Suprapubic skin (tissue), 4 donors: ENCODE measurements around the gene PTPRD. TPM values are rescaled to one million over a fixed set of nuclear protein-coding genes. Genes with fewer than 3 reads are reported as not detected.

Experiments used
- DNase-seq, 2 donors: peaks; one replicate each; pipeline ENCODE4 v3.0.0-alpha.2; 2019; ENCODE audit warnings: low spot score in 2 of 2
- H3K27ac ChIP-seq: fragments of 200-600 bp; sonication (generic); one replicate; pipeline ENCODE4 v1.5.1; 2019
- H3K27me3 ChIP-seq: fragments of 200-600 bp; sonication (generic); one replicate; pipeline ENCODE4 v1.5.1; 2019
- H3K36me3 ChIP-seq: fragments of 200-600 bp; sonication (generic); one replicate; pipeline ENCODE4 v1.5.1; 2019
- H3K4me1 ChIP-seq: fragments of 200-600 bp; sonication (generic); one replicate; pipeline ENCODE4 v1.5.1; 2019
- H3K4me3 ChIP-seq: fragments of 200-600 bp; sonication (generic); one replicate; pipeline ENCODE4 v1.5.1; 2019; ENCODE audit warnings: mild to moderate bottlenecking
- H3K9me3 ChIP-seq: fragments of 200-600 bp; sonication (generic); one replicate; pipeline ENCODE4 v1.5.1; 2019
- EP300 ChIP-seq: sonication (generic); formaldehyde crosslinking; IDR thresholded peaks from one replicate; pipeline ENCODE4 v1.6.1; 2017; ENCODE audit warnings: antibody characterized with exemption
- POLR2A ChIP-seq, 2 donors: fragments of 450-650 bp; IDR thresholded peaks; one replicate each; pipeline ENCODE4 v1.6.1; 2017; ENCODE audit warnings: antibody characterized with exemption in 2 of 2, mild to moderate bottlenecking in 2 of 2, moderate library complexity in 2 of 2
- POLR2AphosphoS5 ChIP-seq, 3 donors: sonication (generic); formaldehyde crosslinking; IDR thresholded peaks; one replicate each; pipeline ENCODE4 v1.6.1; 2017; ENCODE audit warnings: antibody characterized with exemption in 3 of 3
- WGBS: methylation state at CpG from one replicate; pipeline ENCODE4 v1.1.5; 2018; 5-methylcytosine and 5-hydroxymethylcytosine counted together
- total RNA-seq, 4 donors: library from RNA; depleted of rRNA; stranded (reverse); fragments of >200 nt; gene quantifications; one replicate each; pipeline ENCODE4 v1.1.0, GENCODE V29; 2016
- TF ChIP-seq, protein P1 (sequence below), 2 donors: fragments of 200-600 bp in 1 of 2; fragments of 450-650 bp in 1 of 2; sonication (generic) in 1 of 2; IDR thresholded peaks; one replicate each; pipeline ENCODE4 v1.5.1; 2016 to 2019; ENCODE audit warnings: antibody characterized with exemption in 2 of 2, mild to moderate bottlenecking in 1 of 2, moderate library complexity in 1 of 2

PTPRD gene
- total RNA-seq, 4 donors from 2014 or later: 0.49 to 3.3 (median 2.5) TPM

DNA sequence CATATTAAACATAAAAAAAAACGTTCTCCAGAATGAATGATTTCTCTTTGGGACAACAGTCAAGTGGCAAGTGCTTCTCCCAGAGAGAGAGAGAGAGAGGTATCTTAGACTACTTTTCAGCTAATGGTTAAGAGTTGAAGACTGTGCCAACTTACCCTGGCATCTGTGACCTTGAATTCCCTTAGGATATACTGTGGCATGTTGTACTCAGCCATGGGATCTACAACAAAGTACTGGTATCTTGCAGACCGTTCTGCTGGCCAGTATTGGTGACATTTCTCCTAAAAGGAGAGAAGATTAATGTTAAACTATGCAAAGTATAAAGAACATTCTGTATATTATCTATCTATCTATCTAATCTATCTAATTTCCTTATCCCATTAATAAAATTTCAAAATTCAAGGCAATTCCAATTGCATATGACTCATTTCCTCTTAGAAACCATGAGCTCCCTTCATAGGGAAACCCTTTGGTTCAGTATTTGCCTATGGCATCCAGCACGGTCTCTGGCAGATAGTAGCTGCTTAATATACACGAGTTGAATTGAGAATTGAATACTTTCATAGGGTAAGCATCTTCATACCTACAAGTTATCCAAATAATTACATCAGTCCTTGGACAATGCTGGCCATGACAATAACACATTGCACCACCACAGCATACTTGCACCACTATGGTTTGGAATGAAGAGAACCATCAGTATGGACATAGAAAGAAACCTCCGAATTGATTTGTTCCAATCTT, 2273.9 kb downstream of the PTPRD start:
- H3K27ac ChIP-seq: no peak overlapping the region

DNA sequence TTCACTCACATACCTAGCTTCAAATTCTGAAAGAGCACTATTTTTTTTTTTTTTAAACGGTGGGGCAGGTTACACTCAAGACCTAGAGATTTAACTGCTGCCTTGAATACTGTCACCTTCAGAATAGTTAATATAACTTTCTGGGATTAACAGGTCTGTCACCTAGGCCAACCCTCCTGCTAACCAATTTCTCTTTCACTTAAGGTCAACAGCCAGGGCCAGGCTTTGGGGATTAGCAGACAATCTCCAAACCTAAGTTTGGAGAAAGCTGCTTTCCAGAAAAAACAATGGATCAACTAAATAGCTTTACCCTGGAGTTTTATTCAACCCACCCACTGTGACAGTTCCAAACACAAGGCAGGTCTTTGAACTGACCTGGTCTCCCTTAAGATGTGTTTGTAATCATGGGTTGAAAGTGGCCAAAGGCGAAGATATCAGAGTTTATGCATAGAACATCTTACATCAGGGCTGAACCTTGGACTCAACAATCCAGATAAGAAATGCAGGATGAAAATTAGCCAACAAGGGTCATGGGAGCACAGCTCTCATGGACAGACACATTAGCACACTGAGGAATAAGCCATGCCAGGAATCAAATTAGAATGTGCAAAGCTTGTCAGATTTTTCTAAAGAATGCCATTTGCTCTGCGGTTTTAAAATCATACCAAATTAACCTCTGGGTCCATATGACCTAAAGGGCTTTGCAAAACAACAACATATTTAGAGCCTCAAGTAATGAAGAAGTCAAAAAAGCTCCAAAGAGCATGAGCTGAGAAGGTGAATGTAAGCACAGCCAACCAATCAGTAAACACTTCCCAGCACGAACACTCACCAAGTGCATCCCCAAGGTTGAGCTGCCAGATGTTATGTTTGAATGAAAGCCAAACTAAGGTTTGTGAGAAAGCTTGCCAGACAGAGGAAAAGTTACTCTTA, 2274.7 kb downstream of the PTPRD start:
- 65% methylated on average over 4 of the region's 4 CpGs for WGBS
- TF ChIP-seq EP300 (no peak), POLR2A (IDR thresholded peaks at IDR 0.05) (no peak), POLR2AphosphoS5 (IDR thresholded peaks at IDR 0.05) (no peak)
- TF ChIP-seq, protein P1, sequence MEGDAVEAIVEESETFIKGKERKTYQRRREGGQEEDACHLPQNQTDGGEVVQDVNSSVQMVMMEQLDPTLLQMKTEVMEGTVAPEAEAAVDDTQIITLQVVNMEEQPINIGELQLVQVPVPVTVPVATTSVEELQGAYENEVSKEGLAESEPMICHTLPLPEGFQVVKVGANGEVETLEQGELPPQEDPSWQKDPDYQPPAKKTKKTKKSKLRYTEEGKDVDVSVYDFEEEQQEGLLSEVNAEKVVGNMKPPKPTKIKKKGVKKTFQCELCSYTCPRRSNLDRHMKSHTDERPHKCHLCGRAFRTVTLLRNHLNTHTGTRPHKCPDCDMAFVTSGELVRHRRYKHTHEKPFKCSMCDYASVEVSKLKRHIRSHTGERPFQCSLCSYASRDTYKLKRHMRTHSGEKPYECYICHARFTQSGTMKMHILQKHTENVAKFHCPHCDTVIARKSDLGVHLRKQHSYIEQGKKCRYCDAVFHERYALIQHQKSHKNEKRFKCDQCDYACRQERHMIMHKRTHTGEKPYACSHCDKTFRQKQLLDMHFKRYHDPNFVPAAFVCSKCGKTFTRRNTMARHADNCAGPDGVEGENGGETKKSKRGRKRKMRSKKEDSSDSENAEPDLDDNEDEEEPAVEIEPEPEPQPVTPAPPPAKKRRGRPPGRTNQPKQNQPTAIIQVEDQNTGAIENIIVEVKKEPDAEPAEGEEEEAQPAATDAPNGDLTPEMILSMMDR (IDR thresholded peaks at IDR 0.05): no peak
- H3K36me3 ChIP-seq: no peaks in the 10 kb centered on the region
- H3K27me3 ChIP-seq: no peaks in the 10 kb centered on the region
- no peaks in the 10 kb centered on the region for H3K9me3 ChIP-seq
- no peaks in the 10 kb centered on the region for H3K4me1 ChIP-seq
- no peak for DNase-seq
- no peak overlapping the region for H3K4me3 ChIP-seq
- no peak overlapping the region for H3K27ac ChIP-seq

More for the DNA sequence above, 2273.9 kb downstream of the PTPRD start:
- TF ChIP-seq, protein P1 (IDR thresholded peaks at IDR 0.05): no peak
- TF ChIP-seq EP300: no peak
- no peak for TF ChIP-seq POLR2A (IDR thresholded peaks at IDR 0.05)
- no peak for TF ChIP-seq POLR2AphosphoS5 (IDR thresholded peaks at IDR 0.05)
- no peak for DNase-seq
- H3K4me3 ChIP-seq: no peak overlapping the region
- H3K9me3 ChIP-seq: no peaks in the 10 kb centered on the region
- no peaks in the 10 kb centered on the region for H3K36me3 ChIP-seq
- no peaks in the 10 kb centered on the region for H3K27me3 ChIP-seq
- H3K4me1 ChIP-seq: no peaks in the 10 kb centered on the region
- 44% methylated on average over 5 of the region's 5 CpGs for WGBS

DNA sequence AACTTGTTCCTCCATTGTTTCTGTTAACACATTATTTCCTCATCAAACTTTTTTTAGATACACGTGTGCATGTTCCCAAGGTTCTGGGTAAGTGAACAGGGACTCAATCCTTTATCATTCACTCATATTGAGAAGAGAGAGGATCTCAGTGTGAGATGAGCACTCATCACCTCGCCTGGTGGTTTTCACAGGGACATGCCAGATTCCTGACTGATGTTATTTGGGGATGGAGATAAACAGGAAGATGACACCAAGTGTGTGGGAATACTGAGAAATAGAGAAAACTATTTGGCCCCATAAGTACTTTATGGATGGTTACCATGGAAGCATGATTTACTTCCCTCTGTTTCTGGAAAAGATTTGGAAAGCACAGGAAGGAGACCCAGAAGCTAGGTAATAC, 2279.9 kb downstream of the PTPRD start:
- TF ChIP-seq POLR2AphosphoS5 (IDR thresholded peaks at IDR 0.05): no peak
- no peak for TF ChIP-seq POLR2A (IDR thresholded peaks at IDR 0.05)
- no peak for TF ChIP-seq EP300
- TF ChIP-seq, protein P1 (IDR thresholded peaks at IDR 0.05): no peak
- no peaks in the 10 kb centered on the region for H3K4me1 ChIP-seq
- DNase-seq: no peak
- no peak overlapping the region for H3K27ac ChIP-seq
- 94% methylated on average over 2 of the region's 2 CpGs for WGBS
- no peaks in the 10 kb centered on the region for H3K36me3 ChIP-seq
- H3K4me3 ChIP-seq: no peak overlapping the region
- H3K9me3 ChIP-seq: no peaks in the 10 kb centered on the region
- H3K27me3 ChIP-seq: no peaks in the 10 kb centered on the region

DNA sequence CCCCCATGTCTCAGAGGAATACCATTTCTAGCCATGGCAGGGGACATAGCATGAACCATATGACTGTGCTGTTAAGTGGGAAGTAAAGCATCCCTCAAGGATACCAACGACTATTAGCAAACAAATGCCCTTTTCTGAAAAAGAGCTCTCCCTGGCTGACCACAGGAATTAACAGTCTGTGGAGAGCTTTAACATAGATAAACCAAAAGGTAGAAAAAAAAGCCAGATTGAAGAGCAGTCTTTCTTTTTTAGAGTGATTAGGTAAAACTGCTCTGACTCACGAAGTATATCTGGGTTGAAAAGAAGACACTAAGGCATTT, 2280.5 kb downstream of the PTPRD start:
- no peak for TF ChIP-seq POLR2AphosphoS5 (IDR thresholded peaks at IDR 0.05)
- TF ChIP-seq POLR2A (IDR thresholded peaks at IDR 0.05): no peak
- TF ChIP-seq EP300: no peak
- TF ChIP-seq, protein P1 (IDR thresholded peaks at IDR 0.05): no peak
- DNase-seq: no peak
- no peak overlapping the region for H3K27ac ChIP-seq
- H3K4me3 ChIP-seq: no peak overlapping the region
- H3K9me3 ChIP-seq: no peaks in the 10 kb centered on the region
- H3K27me3 ChIP-seq: no peaks in the 10 kb centered on the region
- no peaks in the 10 kb centered on the region for H3K4me1 ChIP-seq
- no peaks in the 10 kb centered on the region for H3K36me3 ChIP-seq
- 73% methylated on average over 2 of the region's 2 CpGs for WGBS
